Loucy (cell line): ENCODE results near the gene WWOX.

Experiments
- H2AFZ ChIP-seq: fragments of 200-600 bp; sonication (generic); 2 replicates; pipeline ENCODE4 v1.6.0; 2016; ENCODE audit warnings: antibody characterized with exemption, mild to moderate bottlenecking, low read length, moderate library complexity
- H3F3A ChIP-seq: fragments of 200-600 bp; 2 replicates; pipeline ENCODE4 v1.6.0; 2016; ENCODE audit warnings: antibody characterized with exemption, low read depth, mild to moderate bottlenecking
- H3K27me3 ChIP-seq: fragments of 200-600 bp; sonication (generic); 2 replicates; pipeline ENCODE4 v1.6.1; 2014; ENCODE audit warnings: low read length, mild to moderate bottlenecking; ENCODE audit not compliant: insufficient read depth, poor library complexity, severe bottlenecking
- H3K36me3 ChIP-seq: fragments of 200-600 bp; sonication (generic); 2 replicates; pipeline ENCODE4 v1.6.1; 2016; ENCODE audit warnings: low read length; ENCODE audit not compliant: insufficient read depth
- H3K4me1 ChIP-seq: fragments of 200-600 bp; sonication (generic); 2 replicates; pipeline ENCODE4 v1.5.1; 2014; ENCODE audit warnings: low read length, mild to moderate bottlenecking; ENCODE audit not compliant: insufficient read depth, poor library complexity, severe bottlenecking
- H3K4me2 ChIP-seq: fragments of 200-600 bp; sonication (generic); 2 replicates; pipeline ENCODE4 v1.6.0; 2014; ENCODE audit warnings: antibody characterized with exemption, low read length, low read depth, mild to moderate bottlenecking; ENCODE audit not compliant: poor library complexity, severe bottlenecking
- H3K4me3 ChIP-seq: fragments of 200-600 bp; sonication (generic); 2 replicates; pipeline ENCODE4 v1.5.1; 2014; ENCODE audit warnings: low read length, mild to moderate bottlenecking, mixed read lengths; ENCODE audit not compliant: poor library complexity, severe bottlenecking
- H3K79me2 ChIP-seq: fragments of 200-600 bp; sonication (generic); 2 replicates; pipeline ENCODE4 v1.6.1; 2014; ENCODE audit warnings: low read length; ENCODE audit not compliant: insufficient read depth
- H3K9ac ChIP-seq: fragments of 200-600 bp; sonication (generic); 2 replicates; pipeline ENCODE4 v1.6.0; 2014; ENCODE audit warnings: mild to moderate bottlenecking, low read depth, low read length, moderate library complexity; ENCODE audit not compliant: poor library complexity, severe bottlenecking
- H3K9me2 ChIP-seq: fragments of 200-600 bp; sonication (generic); replicated peaks from 2 replicates; pipeline ENCODE4 v1.6.1; 2016; ENCODE audit warnings: low read depth, low read length, mixed read lengths
- H3K9me3 ChIP-seq: fragments of 200-600 bp; sonication (generic); 2 replicates; pipeline ENCODE4 v1.6.1; 2014; ENCODE audit warnings: mild to moderate bottlenecking, antibody characterized with exemption, low read length, low read depth; ENCODE audit not compliant: insufficient read depth
- H4K20me1 ChIP-seq: fragments of 200-600 bp; sonication (generic); 2 replicates; pipeline ENCODE4 v1.6.0; 2014; ENCODE audit warnings: antibody characterized with exemption, low read length, mild to moderate bottlenecking; ENCODE audit not compliant: insufficient read depth, poor library complexity, severe bottlenecking
- CTCF ChIP-seq: fragments of 200-600 bp; sonication (generic); conservative IDR thresholded peaks from 2 replicates; pipeline ENCODE4 v1.5.1; 2014; ENCODE audit warnings: mild to moderate bottlenecking, antibody characterized with exemption, low read length
- EZH2phosphoT487 ChIP-seq: fragments of 200-600 bp; IDR thresholded peaks from 2 replicates; pipeline ENCODE4 v1.6.1; 2018; ENCODE audit warnings: antibody characterized with exemption, mild to moderate bottlenecking, moderate library complexity, borderline replicate concordance

Gene WWOX

GRCh38 chr16:78431701-78432100 is 332.2 kb downstream of the WWOX start:
- Histone ChIP-seq H3F3A (peaks cover 13% of the 10 kb centered on the region; the same call in 1 of the 2 replicates), H3K79me2 (no peaks in the 10 kb centered on the region), H3K27me3 (no peaks in the 10 kb centered on the region), H3K9me3 (no peaks in the 10 kb centered on the region), H3K4me3 (no peak overlapping the region), H3K36me3 (peaks cover 3% of the 10 kb centered on the region; the same call in 1 of the 2 replicates), H2AFZ (no peak overlapping the region), H3K9ac (no peak overlapping the region), H3K4me1 (peaks cover 45% of the 10 kb centered on the region), H4K20me1 (no peaks in the 10 kb centered on the region), H3K4me2 (no peak overlapping the region), H3K9me2 (no peaks in the 10 kb centered on the region)
- TF ChIP-seq CTCF = no peak
- TF ChIP-seq EZH2phosphoT487 = no peak

GRCh38 chr16:78432451-78432850 is 333.0 kb downstream of the WWOX start:
- peaks cover 37% of the 10 kb centered on the region for H3K4me1 ChIP-seq
- TF ChIP-seq CTCF (no peak), EZH2phosphoT487 (no peak)
- H3K4me3 ChIP-seq = no peak overlapping the region
- peaks cover 3% of the 10 kb centered on the region; the same call in 1 of the 2 replicates for H3K36me3 ChIP-seq
- H3K27me3 ChIP-seq = no peaks in the 10 kb centered on the region
- H3K9ac ChIP-seq = no peak overlapping the region
- no peak overlapping the region for H3K4me2 ChIP-seq
- H3F3A ChIP-seq = peaks cover 9% of the 10 kb centered on the region; the same call in 1 of the 2 replicates
- H3K9me3 ChIP-seq = no peaks in the 10 kb centered on the region
- no peaks in the 10 kb centered on the region for H3K9me2 ChIP-seq
- no peaks in the 10 kb centered on the region for H3K79me2 ChIP-seq
- H4K20me1 ChIP-seq = no peaks in the 10 kb centered on the region
- no peak overlapping the region for H2AFZ ChIP-seq

- Histone ChIP-seq H3F3A (peaks cover 8% of the 10 kb centered on the region; the same call in 1 of the 2 replicates), H4K20me1 (no peaks in the 10 kb centered on the region)
- no peak for TF ChIP-seq CTCF
Measured at GRCh38 chr16:78433116-78433515, 333.7 kb downstream of the WWOX start.

More at GRCh38 chr16:78433116-78433515, 333.7 kb downstream of the WWOX start:
- peaks cover 31% of the 10 kb centered on the region for H3K4me1 ChIP-seq
- H3K36me3 ChIP-seq = peaks cover 3% of the 10 kb centered on the region; the same call in 1 of the 2 replicates
- no peaks in the 10 kb centered on the region for H3K27me3 ChIP-seq
- H3K4me3 ChIP-seq = no peak overlapping the region
- no peak overlapping the region for H3K9ac ChIP-seq
- H3K4me2 ChIP-seq = no peak overlapping the region
- no peaks in the 10 kb centered on the region for H3K9me2 ChIP-seq
- no peak overlapping the region for H2AFZ ChIP-seq
- no peaks in the 10 kb centered on the region for H3K79me2 ChIP-seq
- H3K9me3 ChIP-seq = no peaks in the 10 kb centered on the region
